SU-DHL-6 (cell line): ENCODE measurements around the gene RAD51B.

Experiments
- CTCF ChIP-seq: fragments of 200-600 bp; sonication (generic); IDR thresholded peaks from one replicate; pipeline ENCODE4 v1.5.1; 2017; ENCODE audit warnings: antibody characterized with exemption, mild to moderate bottlenecking, low read length, moderate library complexity; ENCODE audit not compliant: insufficient read depth, poor library complexity, severe bottlenecking
- EZH2phosphoT487 ChIP-seq: fragments of 200-600 bp; sonication (generic), shearing (Covaris generic); conservative IDR thresholded peaks from 2 replicates; pipeline ENCODE4 v1.6.1; 2018; ENCODE audit warnings: mild to moderate bottlenecking, antibody characterized with exemption, low read length, moderate library complexity, mixed read lengths

- TF ChIP-seq CTCF: no peak
- no peak for TF ChIP-seq EZH2phosphoT487
Observed at GRCh38 chr14:68297039-68297438, 477.5 kb downstream of the RAD51B start.
